K562 (cell line): ENCODE measurements around the gene MIEF1. TPM values are rescaled to one million over a fixed set of nuclear protein-coding genes. Genes with fewer than 3 reads are reported as not detected.

Experiments
- ATAC-seq: fragments of 200-7000 bp; cut with Tn5 transposase; 3 replicates; pipeline ENCODE4 v1.9.1; 2020; ENCODE audit warnings: moderate library complexity
- BruUV-seq: library from RNA; stranded (reverse); fragments of 400-500 nt; replicated peaks from 2 replicates; lab custom pipeline; 2021; lab: Mats Ljungman, UMichigan
- CTCF ChIA-PET: fragments of 300-600 bp; formaldehyde crosslinking; extraction: SDS; loops from one replicate; lab custom pipeline; 2021; ENCODE audit warnings: low intra/inter-chr PET ratio; lab: Yijun Ruan, JAX
- POLR2A ChIA-PET: fragments of 300-600, 350-650 bp; sonication (Branson Sonifier 250); formaldehyde crosslinking; extraction: SDS; loops from one replicate; lab custom pipeline; 2021; ENCODE audit warnings: antibody characterized with exemption, inconsistent platforms; lab: Yijun Ruan, JAX
- DNase-seq, 4 experiments: peaks; one replicate each; pipeline versions ENCODE4 v3.0.0 to v3.0.0-alpha.2; 2011 to 2018; ENCODE audit warnings: low spot score in 3 of 4, mixed read lengths in 3 of 4; ENCODE audit errors: extremely low read depth in 1 of 4
- FAIRE-seq: peaks from 2 replicates; lab custom pipeline; 2011; peaks lifted over from hg19 to GRCh38; lab: Jason Lieb, UNC
- H2AFZ ChIP-seq: 2 replicates; pipeline ENCODE4 v1.6.0; 2011; ENCODE audit warnings: low read depth, low read length, control low read depth, inconsistent platforms
- H3K27ac ChIP-seq: fragments of 200-600 bp; 3 replicates; pipeline ENCODE4 v1.8.0; 2011; ENCODE audit warnings: low read depth, mild to moderate bottlenecking, control low read depth, inconsistent platforms, low read length, moderate library complexity, mixed read lengths; ENCODE audit errors: extremely low read depth
- H3K27me3 ChIP-seq, 2 experiments: fragments of 300-600 bp in 1 of 2; 2 replicates in 1 of 2; 3 replicates in 1 of 2; pipeline versions ENCODE4 v1.6.0 to v1.8.0; 2011; ENCODE audit warnings: inconsistent platforms in 2 of 2, low read length in 2 of 2, mild to moderate bottlenecking in 1 of 2, mixed read lengths in 1 of 2, moderate library complexity in 1 of 2; ENCODE audit not compliant: control insufficient read depth in 2 of 2, insufficient read depth in 2 of 2
- H3K36me3 ChIP-seq: fragments of 300-600 bp; 3 replicates; pipeline ENCODE4 v1.8.0; 2011; ENCODE audit warnings: mild to moderate bottlenecking, low read length, inconsistent platforms; ENCODE audit not compliant: control insufficient read depth, insufficient read depth
- H3K4me1 ChIP-seq, 2 experiments: fragments of 200-600 bp in 1 of 2; replicated peaks in 1 of 2; 2 replicates in 1 of 2; 3 replicates in 1 of 2; pipeline versions ENCODE4 v1.5.1 to v1.8.0; 2011; ENCODE audit warnings: inconsistent platforms in 2 of 2, low read length in 2 of 2, mild to moderate bottlenecking in 1 of 2, mixed read lengths in 1 of 2, moderate library complexity in 1 of 2; ENCODE audit not compliant: control insufficient read depth in 2 of 2, insufficient read depth in 2 of 2
- H3K4me2 ChIP-seq: 2 replicates; pipeline ENCODE4 v1.6.1; 2011; ENCODE audit warnings: low read length, control low read depth, inconsistent platforms, mixed read lengths; ENCODE audit not compliant: insufficient read depth
- H3K4me3 ChIP-seq: fragments of 200-600 bp; sonication (generic), shearing (Covaris generic); 2 replicates; pipeline ENCODE4 v1.5.1; 2016; ENCODE audit warnings: control low read depth, inconsistent platforms
- H3K79me2 ChIP-seq: fragments of 200-600 bp; 3 replicates; pipeline ENCODE4 v1.8.0; 2011; ENCODE audit warnings: low read length, inconsistent platforms; ENCODE audit not compliant: control insufficient read depth, insufficient read depth
- H3K9ac ChIP-seq, 2 experiments: 2 replicates each; pipeline versions ENCODE4 v1.6.0 to v1.6.1; 2011; ENCODE audit warnings: low read depth in 2 of 2, low read length in 2 of 2, control low read depth in 1 of 2, inconsistent platforms in 1 of 2, mild to moderate bottlenecking in 1 of 2, mixed read lengths in 1 of 2; ENCODE audit not compliant: insufficient read depth in 1 of 2
- H3K9me1 ChIP-seq: one replicate; pipeline ENCODE4 v1.6.0; 2011; ENCODE audit warnings: inconsistent platforms, mild to moderate bottlenecking, low read length, moderate library complexity; ENCODE audit not compliant: control insufficient read depth, insufficient read depth
- H3K9me3 ChIP-seq: replicated peaks from 2 replicates; pipeline ENCODE4 v1.5.1; 2011; ENCODE audit warnings: low read depth, low read length, inconsistent platforms; ENCODE audit not compliant: control insufficient read depth, insufficient read depth
- H4K20me1 ChIP-seq: replicated peaks from 2 replicates; pipeline ENCODE4 v1.6.1; 2011; ENCODE audit warnings: low read length, inconsistent platforms, mixed read lengths; ENCODE audit not compliant: control insufficient read depth, insufficient read depth
- CEBPG ChIP-seq, 3 experiments: fragments of 200-800 bp in 1 of 3; sonication (Bioruptor generic) in 1 of 3; sonication (generic) in 1 of 3; formaldehyde crosslinking in 1 of 3; IDR thresholded peaks in 2 of 3; conservative IDR thresholded peaks in 1 of 3; 2 replicates each; pipeline versions ENCODE4 v1.6.1 to v1.8.0; 2016 to 2022; ENCODE audit warnings: missing compliant biosample characterization in 2 of 3, missing genetic modification characterization in 2 of 3, mild to moderate bottlenecking in 1 of 3, missing genetic modification reagents in 1 of 3
- CREM ChIP-seq: IDR thresholded peaks from 2 replicates; pipeline ENCODE4 v1.6.1; 2014; ENCODE audit warnings: antibody characterized with exemption, low read depth
- ELF4 ChIP-seq: fragments of 450-650 bp; formaldehyde crosslinking; IDR thresholded peaks from 2 replicates; pipeline ENCODE4 v1.4.0; 2022; ENCODE audit warnings: missing genetic modification characterization
- GABPB1 ChIP-seq: sonication (generic); formaldehyde crosslinking; IDR thresholded peaks from 2 replicates; pipeline ENCODE4 v1.8.0; 2022; ENCODE audit warnings: mild to moderate bottlenecking, missing genetic modification reagents
- HDAC3 ChIP-seq: fragments of 450-650 bp; IDR thresholded peaks from 2 replicates; pipeline ENCODE4 v1.6.1; 2018; ENCODE audit warnings: borderline replicate concordance, mild to moderate bottlenecking, moderate library complexity; ENCODE audit not compliant: partially characterized antibody
- IRF2 ChIP-seq: sonication (generic); formaldehyde crosslinking; IDR thresholded peaks from 2 replicates; pipeline ENCODE4 v1.8.1; 2022; ENCODE audit warnings: mild to moderate bottlenecking, missing genetic modification reagents
- KLF16 ChIP-seq: IDR thresholded peaks from 2 replicates; pipeline ENCODE4 v1.6.1; 2016; ENCODE audit warnings: antibody characterized with exemption
- LCOR ChIP-seq: sonication (generic); formaldehyde crosslinking; IDR thresholded peaks from 2 replicates; pipeline ENCODE4 v1.8.0; 2022; ENCODE audit warnings: mild to moderate bottlenecking, missing genetic modification reagents
- RBM14 ChIP-seq: fragments of 200-400 bp; formaldehyde crosslinking; IDR thresholded peaks from 2 replicates; pipeline ENCODE4 v1.6.1; 2018; ENCODE audit warnings: low read depth, mild to moderate bottlenecking, low read length, moderate library complexity, borderline replicate concordance; ENCODE audit not compliant: insufficient read depth
- SIN3B ChIP-seq: fragments of 450-650 bp; IDR thresholded peaks from 2 replicates; pipeline ENCODE4 v1.6.1; 2017; ENCODE audit warnings: low read depth, mild to moderate bottlenecking, moderate library complexity
- XRCC5 ChIP-seq: fragments of 200-400 bp; formaldehyde crosslinking; IDR thresholded peaks from 2 replicates; pipeline ENCODE4 v1.6.1; 2017; ENCODE audit warnings: low read depth, mild to moderate bottlenecking, low read length
- ZC3H4 ChIP-seq: sonication (generic); formaldehyde crosslinking; IDR thresholded peaks from 2 replicates; pipeline ENCODE4 v1.9.0; 2021; ENCODE audit warnings: missing genetic modification reagents, borderline replicate concordance
- ZKSCAN3 ChIP-seq: fragments of 250-450 bp; sonication (Bioruptor Pico); IDR thresholded peaks from 2 replicates; pipeline ENCODE4 v1.4.0; 2020
- ZKSCAN8 ChIP-seq: fragments of 200-800 bp; sonication (Bioruptor generic); IDR thresholded peaks from 2 replicates; pipeline ENCODE4 v1.6.1; 2016; ENCODE audit warnings: missing genetic modification characterization, missing compliant biosample characterization
- ZNF583 ChIP-seq: fragments of 250-450 bp; sonication (Bioruptor Pico); IDR thresholded peaks from 2 replicates; pipeline ENCODE4 v1.4.0; 2020
- ZNF696 ChIP-seq: fragments of 250-450 bp; sonication (Bioruptor Pico); conservative IDR thresholded peaks from 2 replicates; pipeline ENCODE4 v1.4.0; 2020; ENCODE audit warnings: mild to moderate bottlenecking, moderate library complexity
- WGBS: fragments of 100-300 bp; shearing (Covaris generic); methylation state at CpG from one replicate; pipeline ENCODE4 v1.1.6; 2016; ENCODE audit warnings: low coverage, mixed read lengths; ENCODE audit not compliant: insufficient coverage; ENCODE audit errors: missing lambda C conversion rate; 5-methylcytosine and 5-hydroxymethylcytosine counted together
- in situ Hi-C: fragments of 300-500 bp; cut with MboI; formaldehyde crosslinking; loops from 4 replicates; pipeline ENCODE4 v1.15.0; 2018; ENCODE audit warnings: inconsistent platforms, mixed read lengths
- intact Hi-C: fragments of 100-400 bp; cut with micrococcal nuclease; formaldehyde crosslinking; loops from 2 replicates; pipeline ENCODE4 v1.14.2; 2022
- polyA plus RNA-seq, 8 experiments: library from polyadenylated mRNA; depleted of rRNA in 4 of 8; stranded (reverse) in 5 of 8; unstranded in 3 of 8; fragments of >200 nt; fragmentation: Nextera tagmentation in 2 of 8; fragmentation: Illumina TruSeq in 1 of 8; extraction: Ambion mirVana in 2 of 8; extraction: Trizol in 1 of 8; gene quantifications; 2 replicates each; pipeline versions ENCODE4 v1.2.1 to v1.2.3, GENCODE V29; 2011 to 2014; ENCODE audit warnings: inconsistent platforms in 1 of 8, missing spikeins in 1 of 8
- total RNA-seq, 7 experiments: library from RNA; depleted of rRNA in 6 of 7; stranded (reverse); fragments of >200 nt in 6 of 7; fragmentation: Illumina TruSeq in 2 of 7; extraction: Trizol in 2 of 7; gene quantifications; 2 replicates each; pipeline versions ENCODE4 v1.2.1 to v1.2.3, GENCODE V29; 2011 to 2021; ENCODE audit warnings: low replicate concordance in 1 of 7
- TF ChIP-seq, protein P1 (sequence below): sonication (generic); formaldehyde crosslinking; IDR thresholded peaks from 2 replicates; pipeline ENCODE4 v1.8.0; 2022; ENCODE audit warnings: missing genetic modification reagents, mild to moderate bottlenecking, borderline replicate concordance
- TF ChIP-seq, protein P2 (sequence below): fragments of 250-450 bp; sonication (Bioruptor Pico); IDR thresholded peaks from 2 replicates; pipeline ENCODE4 v1.8.0; 2022; ENCODE audit warnings: moderate library complexity, mild to moderate bottlenecking, inconsistent platforms
- TF ChIP-seq, protein P3 (sequence below): fragments of 450-650 bp; IDR thresholded peaks from 2 replicates; pipeline ENCODE4 v1.6.1; 2014; ENCODE audit warnings: low read depth, mild to moderate bottlenecking, moderate library complexity, borderline replicate concordance

The MIEF1 gene
- total and polyA plus RNA-seq, 9 of the 15 experiments (the other 6 are each of a cell fraction or from before 2014, with no cell fraction given), result 10.9 to 51.8 (median 25.5) TPM

DNA sequence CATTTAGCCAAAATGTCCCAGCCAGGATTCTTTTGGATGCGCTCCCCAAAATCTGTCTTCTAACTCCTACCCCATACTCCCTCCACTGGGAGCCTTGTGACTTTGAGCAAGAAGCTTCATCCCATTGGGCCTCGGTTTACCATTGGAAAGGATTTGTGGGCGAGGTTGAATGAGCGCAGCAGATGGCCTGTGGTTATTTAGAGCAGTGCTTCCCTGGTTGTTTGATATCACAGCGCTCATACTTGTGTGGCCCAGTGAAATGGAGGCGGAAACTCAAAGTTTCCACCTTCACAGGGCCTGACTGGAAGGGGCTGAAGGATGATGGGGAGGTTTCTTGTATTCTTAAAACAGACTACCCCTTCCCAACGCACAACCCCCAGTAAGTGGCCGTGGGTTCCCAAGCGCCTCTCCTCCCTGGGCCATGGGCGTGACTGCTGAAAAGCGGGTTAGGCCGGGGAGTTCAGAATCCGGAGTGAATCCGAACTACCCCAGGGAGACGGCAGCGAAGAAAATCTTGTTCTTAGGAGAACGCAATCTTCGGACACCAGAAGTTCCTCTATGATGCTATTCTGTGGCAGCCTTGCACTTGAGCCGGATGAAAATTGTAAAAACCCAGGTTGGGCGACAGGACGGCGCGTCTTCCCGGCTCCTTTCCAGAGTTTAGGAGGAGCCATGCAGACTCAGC lies 17.0 kb downstream of the MIEF1 start:
- peak overlapping the region; percentile 84 for H2AFZ ChIP-seq
- WGBS, result 4% methylated on average over 22 of the region's 24 CpGs
- H3K4me1 ChIP-seq, result peaks cover 23 to 31% of the 10 kb centered on the region in 2 experiments; a peak in 4 of 5 replicates
- TF ChIP-seq SIN3B (no peak), GABPB1 (CRISPR knock-in tag) (no peak), ZNF583 (CRISPR knock-in tag) (no peak), ZNF696 (CRISPR knock-in tag) (no peak), XRCC5 (0 out of 2 replicates have a peak, but pooled peaks have one; percentile 22), CREM (no peak), ZKSCAN3 (CRISPR knock-in tag) (no peak), RBM14 (no peak), ZC3H4 (CRISPR knock-in tag) (no peak), ZKSCAN8 (CRISPR knock-in tag) (no peak), LCOR (no peak), IRF2 (CRISPR knock-in tag) (no peak), ELF4 (no peak), CEBPG (CRISPR knock-in tag; IDR thresholded peaks at IDR 0.05) (no peak), CEBPG (tag; conservative IDR thresholded peaks at IDR 0.05 in 1 of 2, IDR thresholded peaks at IDR 0.05 in 1 of 2) (no peak), HDAC3 (peak; percentile 92), KLF16 (no peak)
- TF ChIP-seq, protein P1, sequence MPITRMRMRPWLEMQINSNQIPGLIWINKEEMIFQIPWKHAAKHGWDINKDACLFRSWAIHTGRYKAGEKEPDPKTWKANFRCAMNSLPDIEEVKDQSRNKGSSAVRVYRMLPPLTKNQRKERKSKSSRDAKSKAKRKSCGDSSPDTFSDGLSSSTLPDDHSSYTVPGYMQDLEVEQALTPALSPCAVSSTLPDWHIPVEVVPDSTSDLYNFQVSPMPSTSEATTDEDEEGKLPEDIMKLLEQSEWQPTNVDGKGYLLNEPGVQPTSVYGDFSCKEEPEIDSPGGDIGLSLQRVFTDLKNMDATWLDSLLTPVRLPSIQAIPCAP, result no peak
- TF ChIP-seq, protein P2, sequence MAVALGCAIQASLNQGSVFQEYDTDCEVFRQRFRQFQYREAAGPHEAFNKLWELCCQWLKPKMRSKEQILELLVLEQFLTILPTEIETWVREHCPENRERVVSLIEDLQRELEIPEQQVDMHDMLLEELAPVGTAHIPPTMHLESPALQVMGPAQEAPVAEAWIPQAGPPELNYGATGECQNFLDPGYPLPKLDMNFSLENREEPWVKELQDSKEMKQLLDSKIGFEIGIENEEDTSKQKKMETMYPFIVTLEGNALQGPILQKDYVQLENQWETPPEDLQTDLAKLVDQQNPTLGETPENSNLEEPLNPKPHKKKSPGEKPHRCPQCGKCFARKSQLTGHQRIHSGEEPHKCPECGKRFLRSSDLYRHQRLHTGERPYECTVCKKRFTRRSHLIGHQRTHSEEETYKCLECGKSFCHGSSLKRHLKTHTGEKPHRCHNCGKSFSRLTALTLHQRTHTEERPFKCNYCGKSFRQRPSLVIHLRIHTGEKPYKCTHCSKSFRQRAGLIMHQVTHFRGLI (CRISPR knock-in tag), result no peak
- TF ChIP-seq, protein P3, sequence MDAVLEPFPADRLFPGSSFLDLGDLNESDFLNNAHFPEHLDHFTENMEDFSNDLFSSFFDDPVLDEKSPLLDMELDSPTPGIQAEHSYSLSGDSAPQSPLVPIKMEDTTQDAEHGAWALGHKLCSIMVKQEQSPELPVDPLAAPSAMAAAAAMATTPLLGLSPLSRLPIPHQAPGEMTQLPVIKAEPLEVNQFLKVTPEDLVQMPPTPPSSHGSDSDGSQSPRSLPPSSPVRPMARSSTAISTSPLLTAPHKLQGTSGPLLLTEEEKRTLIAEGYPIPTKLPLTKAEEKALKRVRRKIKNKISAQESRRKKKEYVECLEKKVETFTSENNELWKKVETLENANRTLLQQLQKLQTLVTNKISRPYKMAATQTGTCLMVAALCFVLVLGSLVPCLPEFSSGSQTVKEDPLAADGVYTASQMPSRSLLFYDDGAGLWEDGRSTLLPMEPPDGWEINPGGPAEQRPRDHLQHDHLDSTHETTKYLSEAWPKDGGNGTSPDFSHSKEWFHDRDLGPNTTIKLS, result no peak

More for the DNA sequence above, 17.0 kb downstream of the MIEF1 start:
- ChIA-PET POLR2A (interaction anchor here (0.6 to 6.1 kb wide), 28 partner anchors 8 to 1156 kb away, joined by 3 to 106 read pairs (median 4); partner anchors contain the start of genes MIEF1 and RPL3), CTCF (interaction anchor here (1.0 kb wide), 1 partner anchor 1467 kb away, joined by 3 read pairs; no protein-coding TSS in a partner anchor)
- Histone ChIP-seq H3K4me3 (peak overlapping the region; percentile 99), H3K9me1 (no peaks in the 10 kb centered on the region), H3K9me3 (no peaks in the 10 kb centered on the region), H3K36me3 (peaks cover 68% of the 10 kb centered on the region), H4K20me1 (peaks cover 32% of the 10 kb centered on the region), H3K27me3 (no peaks in the 10 kb centered on the region), H3K27ac (peak overlapping the region; percentile 100), H3K4me2 (peak overlapping the region; percentile 97), H3K9ac (peak overlapping the region; percentile 99 to 100), H3K79me2 (peaks cover 74% of the 10 kb centered on the region)
- DNase-seq (peak in 2 of 4 experiments; percentile 52 to 62), FAIRE-seq (peak; percentile 11), ATAC-seq (peak; percentile 37)
- BruUV-seq, result no TSS peak
- in situ Hi-C loops, result no loop called here
- intact Hi-C loops, result loop anchor here (2.0 to 5.0 kb wide), 3 partner anchors 22 to 132 kb away; no protein-coding TSS in a partner anchor
